ENCODE results near the gene FEM1B. TPM values are rescaled to one million over a fixed set of nuclear protein-coding genes. Genes with fewer than 3 reads are reported as not detected.
"Not testable (repeated sequence)": the region's sequence is repeated elsewhere in the genome, so short reads cannot be mapped to it uniquely, and the experiment has no call there.

The FEM1B gene
- total and polyA plus RNA-seq, 9 donors, result 18.3 to 40.9 (median 36.5) TPM

- Histone ChIP-seq H3K4me3 (ENCODE audit: low read length) (no peak overlapping the region), H3K4me1 (ENCODE audit: control insufficient read depth, insufficient read depth, low read length) (peaks cover 19% of the 10 kb centered on the region), H3K36me3 (ENCODE audit: control insufficient read depth, insufficient read depth, low read length) (no peaks in the 10 kb centered on the region), H3K27me3 (ENCODE audit: control insufficient read depth, insufficient read depth, low read length) (no peaks in the 10 kb centered on the region), H3K9me3 (replicated peaks; ENCODE audit: control insufficient read depth, low read depth, low read length) (no peaks in the 10 kb centered on the region), H3K27ac (ENCODE audit: low read length) (no peak overlapping the region)
- WGBS (ENCODE audit: insufficient coverage), result 89% methylated on average over 2 of the region's 6 CpGs
- no peak for DNase-seq
Measured at GRCh38 chr15:68232937-68233336, 44.6 kb upstream of the FEM1B start.

- Histone ChIP-seq H3K9me3 (replicated peaks; ENCODE audit: control insufficient read depth, low read depth, low read length) (no peaks in the 10 kb centered on the region), H3K27me3 (ENCODE audit: control insufficient read depth, insufficient read depth, low read length) (no peaks in the 10 kb centered on the region), H3K4me3 (ENCODE audit: low read length) (no peak overlapping the region), H3K36me3 (ENCODE audit: control insufficient read depth, insufficient read depth, low read length) (no peaks in the 10 kb centered on the region), H3K27ac (ENCODE audit: low read length) (no peak overlapping the region), H3K4me1 (ENCODE audit: control insufficient read depth, insufficient read depth, low read length) (peaks cover 9% of the 10 kb centered on the region)
- WGBS (ENCODE audit: insufficient coverage), result 62% methylated on average over 3 of the region's 6 CpGs
- DNase-seq, result no peak
Measured at GRCh38 chr15:68234060-68234459, 43.5 kb upstream of the FEM1B start.

- H3K27me3 ChIP-seq (ENCODE audit: control insufficient read depth, insufficient read depth, low read length); H3K27ac ChIP-seq (ENCODE audit: low read length); H3K4me3 ChIP-seq (ENCODE audit: low read length); H3K4me1 ChIP-seq (ENCODE audit: control insufficient read depth, insufficient read depth, low read length); H3K36me3 ChIP-seq (ENCODE audit: control insufficient read depth, insufficient read depth, low read length); DNase-seq; H3K9me3 ChIP-seq (replicated peaks; ENCODE audit: control insufficient read depth, low read depth, low read length): not testable (repeated sequence)
- WGBS (ENCODE audit: insufficient coverage), result 80% methylated on average over 1 of the region's 9 CpGs
Measured at GRCh38 chr15:68234520-68234919, 43.0 kb upstream of the FEM1B start.

DNA sequence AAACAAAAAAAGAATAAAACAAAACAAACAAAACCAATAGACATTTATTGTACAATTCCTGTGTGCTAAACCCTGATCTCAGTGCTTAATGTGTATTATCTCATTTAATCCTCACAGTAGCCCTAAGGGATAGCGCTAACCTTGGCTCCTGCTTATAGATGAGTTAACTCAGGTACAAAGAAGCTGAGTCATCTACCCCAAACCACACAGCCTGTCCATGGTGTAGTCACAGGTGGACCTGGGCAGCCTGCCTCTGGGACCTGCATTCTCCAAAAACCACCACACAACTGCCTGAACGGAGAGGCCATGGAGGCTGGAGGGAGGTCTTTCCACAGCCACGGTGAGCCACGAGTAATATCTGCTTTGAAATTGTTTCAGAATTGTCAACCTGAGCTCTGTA lies 42.5 kb upstream of the FEM1B start:
- H3K27me3 ChIP-seq (ENCODE audit: control insufficient read depth, insufficient read depth, low read length), result no peaks in the 10 kb centered on the region
- H3K4me3 ChIP-seq (ENCODE audit: low read length), result no peak overlapping the region
- H3K4me1 ChIP-seq (ENCODE audit: control insufficient read depth, insufficient read depth, low read length), result peaks cover 6% of the 10 kb centered on the region
- no peak overlapping the region for H3K27ac ChIP-seq (ENCODE audit: low read length)
- no peaks in the 10 kb centered on the region for H3K9me3 ChIP-seq (replicated peaks; ENCODE audit: control insufficient read depth, low read depth, low read length)
- no CpG with 5 or more reads among the region's 4 CpGs for WGBS (ENCODE audit: insufficient coverage)
- no peaks in the 10 kb centered on the region for H3K36me3 ChIP-seq (ENCODE audit: control insufficient read depth, insufficient read depth, low read length)
- no peak for DNase-seq

DNA sequence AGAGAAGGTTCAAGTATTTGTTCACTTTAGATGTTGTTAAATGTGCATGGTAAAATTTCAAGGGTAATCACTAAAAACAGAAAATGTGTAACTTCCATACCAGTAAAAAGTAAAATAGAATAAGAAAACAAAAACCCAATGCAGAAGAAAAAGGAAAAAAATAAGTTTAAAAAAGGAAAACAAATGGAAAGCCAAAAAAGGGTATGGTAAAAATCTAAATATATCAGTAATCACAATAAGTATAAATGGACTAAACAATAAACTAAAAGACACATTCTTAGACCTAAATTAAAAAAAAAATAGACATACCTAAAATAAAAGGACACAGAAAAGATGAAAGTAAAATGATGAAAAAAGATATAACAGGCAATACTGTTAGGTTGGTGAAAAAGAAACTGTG lies 38.5 kb upstream of the FEM1B start:
- no peaks in the 10 kb centered on the region for H3K4me1 ChIP-seq (ENCODE audit: control insufficient read depth, insufficient read depth, low read length)

GRCh38 chr15:68241088-68241935 lies 36.2 kb upstream of the FEM1B start:
- Histone ChIP-seq H3K4me3 (ENCODE audit: low read length) (no peak overlapping the region), H3K36me3 (ENCODE audit: control insufficient read depth, insufficient read depth, low read length) (no peaks in the 10 kb centered on the region), H3K4me1 (ENCODE audit: control insufficient read depth, insufficient read depth, low read length) (no peaks in the 10 kb centered on the region), H3K27me3 (ENCODE audit: control insufficient read depth, insufficient read depth, low read length) (no peaks in the 10 kb centered on the region), H3K9me3 (replicated peaks; ENCODE audit: control insufficient read depth, low read depth, low read length) (peaks cover 6% of the 10 kb centered on the region), H3K27ac (ENCODE audit: low read length) (no peak overlapping the region)
- no peak for DNase-seq
- 59% methylated on average over 2 of the region's 5 CpGs for WGBS (ENCODE audit: insufficient coverage)

More for the DNA sequence above, 38.5 kb upstream of the FEM1B start:
- peaks cover 4% of the 10 kb centered on the region for H3K9me3 ChIP-seq (replicated peaks; ENCODE audit: control insufficient read depth, low read depth, low read length)
- H3K27ac ChIP-seq (ENCODE audit: low read length), result no peak overlapping the region
- no peaks in the 10 kb centered on the region for H3K36me3 ChIP-seq (ENCODE audit: control insufficient read depth, insufficient read depth, low read length)
- DNase-seq, result no peak
- no peaks in the 10 kb centered on the region for H3K27me3 ChIP-seq (ENCODE audit: control insufficient read depth, insufficient read depth, low read length)
- H3K4me3 ChIP-seq (ENCODE audit: low read length), result no peak overlapping the region

DNA sequence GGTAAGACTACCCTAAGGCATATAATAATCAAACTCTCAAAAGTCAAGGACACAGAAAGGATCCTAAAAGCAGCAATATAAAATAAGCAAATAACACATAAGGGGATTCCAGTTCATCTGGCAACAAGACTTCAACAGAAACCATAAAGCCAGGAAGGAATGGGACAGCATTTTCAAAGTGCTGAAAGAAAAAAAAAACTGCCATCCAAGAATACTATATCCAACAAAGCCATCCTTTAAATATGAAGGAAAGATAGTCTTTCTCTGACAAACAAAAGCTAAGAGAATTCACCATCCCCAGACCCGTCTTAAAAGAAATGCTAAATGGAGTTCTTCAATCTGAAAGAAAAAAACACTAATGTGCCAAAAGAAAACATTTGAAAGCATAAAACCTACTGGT lies 33.3 kb upstream of the FEM1B start:
- Histone ChIP-seq H3K9me3 (replicated peaks; ENCODE audit: control insufficient read depth, low read depth, low read length) (peaks cover 6% of the 10 kb centered on the region), H3K36me3 (ENCODE audit: control insufficient read depth, insufficient read depth, low read length) (no peaks in the 10 kb centered on the region), H3K4me1 (ENCODE audit: control insufficient read depth, insufficient read depth, low read length) (no peaks in the 10 kb centered on the region), H3K27ac (ENCODE audit: low read length) (no peak overlapping the region), H3K27me3 (ENCODE audit: control insufficient read depth, insufficient read depth, low read length) (no peaks in the 10 kb centered on the region), H3K4me3 (ENCODE audit: low read length) (no peak overlapping the region)
- no CpG with 5 or more reads among the region's 1 CpG for WGBS (ENCODE audit: insufficient coverage)
- no peak for DNase-seq

DNA sequence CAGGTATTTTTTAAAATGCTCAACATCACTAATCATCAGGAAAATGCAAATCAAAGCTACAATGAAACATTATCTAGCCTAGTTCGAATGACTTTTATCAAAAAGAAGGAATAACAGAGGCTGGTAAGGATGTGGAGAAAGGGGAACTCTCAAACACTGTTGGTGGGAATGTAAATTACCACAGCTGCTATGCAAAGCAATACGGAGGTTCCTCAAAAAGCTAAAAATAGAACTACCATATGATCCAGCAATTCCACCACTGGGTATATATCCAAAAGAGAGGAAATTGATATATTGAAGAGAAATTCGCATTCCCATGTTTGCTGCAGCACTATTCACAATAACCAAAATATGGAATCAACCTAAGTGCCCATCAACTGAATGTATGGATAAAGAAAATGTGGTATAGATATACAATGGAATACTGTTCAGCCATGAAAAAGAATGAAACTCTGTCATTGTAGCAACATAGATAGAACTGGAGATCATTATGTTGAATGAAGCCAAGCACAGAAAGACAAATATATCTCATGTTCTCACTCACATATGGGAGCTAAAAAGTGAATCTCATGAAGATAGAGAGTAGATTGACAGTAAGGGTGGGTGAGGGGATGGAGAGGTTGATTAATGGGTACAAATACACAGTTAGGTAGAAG lies 28.4 kb upstream of the FEM1B start:
- H3K4me1 ChIP-seq (ENCODE audit: control insufficient read depth, insufficient read depth, low read length), result no peaks in the 10 kb centered on the region
- no CpG with 5 or more reads among the region's 3 CpGs for WGBS (ENCODE audit: insufficient coverage)
- H3K4me3 ChIP-seq (ENCODE audit: low read length), result no peak overlapping the region
- DNase-seq, result peak; percentile 30
- H3K27ac ChIP-seq (ENCODE audit: low read length), result no peak overlapping the region
- no peaks in the 10 kb centered on the region for H3K27me3 ChIP-seq (ENCODE audit: control insufficient read depth, insufficient read depth, low read length)
- H3K36me3 ChIP-seq (ENCODE audit: control insufficient read depth, insufficient read depth, low read length), result no peaks in the 10 kb centered on the region
- peaks cover 2% of the 10 kb centered on the region for H3K9me3 ChIP-seq (replicated peaks; ENCODE audit: control insufficient read depth, low read depth, low read length)

GRCh38 chr15:68252925-68253534 lies 24.5 kb upstream of the FEM1B start:
- no peaks in the 10 kb centered on the region for H3K36me3 ChIP-seq (ENCODE audit: control insufficient read depth, insufficient read depth, low read length)
- peak; percentile 85 for DNase-seq
- no CpG with 5 or more reads among the region's 7 CpGs for WGBS (ENCODE audit: insufficient coverage)
- H3K4me1 ChIP-seq (ENCODE audit: control insufficient read depth, insufficient read depth, low read length), result peaks cover 6% of the 10 kb centered on the region
- no peak overlapping the region for H3K27ac ChIP-seq (ENCODE audit: low read length)
- H3K4me3 ChIP-seq (ENCODE audit: low read length), result no peak overlapping the region
- H3K9me3 ChIP-seq (replicated peaks; ENCODE audit: control insufficient read depth, low read depth, low read length), result no peaks in the 10 kb centered on the region
- peaks cover 2% of the 10 kb centered on the region for H3K27me3 ChIP-seq (ENCODE audit: control insufficient read depth, insufficient read depth, low read length)

DNA sequence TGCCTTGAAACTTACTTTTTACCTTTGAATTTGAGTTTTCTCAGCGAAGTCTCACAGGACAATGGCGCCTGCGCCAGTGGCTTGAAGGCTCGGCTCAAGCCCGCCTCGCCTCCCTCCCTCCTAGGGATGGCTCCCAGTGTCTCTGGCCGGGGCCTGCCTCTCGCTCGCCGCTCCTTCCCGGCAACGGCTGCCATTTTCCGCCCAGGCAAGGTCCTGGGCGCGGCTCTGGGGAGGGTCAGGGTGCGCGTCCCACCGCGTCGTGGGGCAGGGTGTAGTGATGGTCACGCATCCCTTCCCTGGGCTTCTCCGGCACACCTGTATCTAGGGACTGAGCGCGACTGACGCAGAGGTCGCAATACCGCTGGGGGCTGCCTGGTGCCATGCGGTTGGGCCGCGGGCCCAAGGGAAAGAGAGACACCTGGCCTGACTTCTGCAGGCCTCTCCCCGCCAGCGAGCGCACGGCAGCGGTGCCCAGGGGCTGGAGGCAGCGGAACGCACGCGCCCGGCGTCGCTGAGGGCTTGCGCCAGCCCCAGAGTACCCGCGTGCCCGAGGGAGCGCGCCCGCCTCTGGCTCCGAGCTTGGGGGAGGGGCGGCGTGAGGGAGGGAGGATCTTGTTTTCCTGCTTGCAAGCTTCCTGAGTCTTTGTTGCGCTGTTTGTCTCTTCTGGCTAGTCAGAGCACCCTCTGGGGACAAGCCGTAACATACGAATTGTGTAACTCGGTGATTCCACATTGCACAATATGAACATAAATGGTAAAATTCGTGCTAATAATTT lies 20.7 kb upstream of the FEM1B start:
- Histone ChIP-seq H3K27ac (ENCODE audit: low read length) (peak overlapping the region; percentile 69), H3K27me3 (ENCODE audit: control insufficient read depth, insufficient read depth, low read length) (peaks cover 2% of the 10 kb centered on the region), H3K4me1 (ENCODE audit: control insufficient read depth, insufficient read depth, low read length) (peaks cover 6% of the 10 kb centered on the region), H3K4me3 (ENCODE audit: low read length) (peak overlapping the region; percentile 57), H3K36me3 (ENCODE audit: control insufficient read depth, insufficient read depth, low read length) (no peaks in the 10 kb centered on the region), H3K9me3 (replicated peaks; ENCODE audit: control insufficient read depth, low read depth, low read length) (no peaks in the 10 kb centered on the region)
- peak; percentile 91 for DNase-seq
- under 1% methylated on average over 46 of the region's 57 CpGs for WGBS (ENCODE audit: insufficient coverage)
